HL-60 (cell line): ENCODE measurements around the gene TNFSF10.
"Not testable (repeated sequence)": the region's sequence is repeated elsewhere in the genome, so short reads cannot be mapped to it uniquely, and the experiment has no call there.

Source experiments
- DNase-seq, 2 experiments: peaks; one replicate each; pipeline ENCODE4 v3.0.0-alpha.2; 2010 to 2020; ENCODE audit warnings: low read depth in 1 of 2, low spot score in 1 of 2
- H3K27ac ChIP-seq: fragments of 250-450 bp; sonication (Bioruptor Pico); replicated peaks from 2 replicates; pipeline ENCODE4 v1.5.1; 2020; ENCODE audit warnings: mild to moderate bottlenecking, moderate library complexity
- H3K27me3 ChIP-seq: fragments of 250-450 bp; sonication (Bioruptor Pico); 2 replicates; pipeline ENCODE4 v1.5.1; 2021; ENCODE audit warnings: mild to moderate bottlenecking, moderate library complexity; ENCODE audit not compliant: insufficient read depth, poor library complexity, severe bottlenecking
- H3K4me3 ChIP-seq: replicated peaks from 2 replicates; pipeline ENCODE4 v1.5.1; 2011; ENCODE audit warnings: mild to moderate bottlenecking, control low read depth, low read length; ENCODE audit not compliant: insufficient read depth
- GABPA ChIP-seq: IDR thresholded peaks from 2 replicates; pipeline ENCODE4 v1.6.1; 2012; ENCODE audit warnings: low read depth
- POLR2AphosphoS5 ChIP-seq: IDR thresholded peaks from 2 replicates; pipeline ENCODE4 v1.6.1; 2012; ENCODE audit warnings: low read depth
- REST ChIP-seq: IDR thresholded peaks from 2 replicates; pipeline ENCODE4 v1.6.1; 2012; ENCODE audit warnings: low read depth; ENCODE audit not compliant: insufficient replicate concordance
- SPI1 ChIP-seq: IDR thresholded peaks from 2 replicates; pipeline ENCODE4 v1.6.1; 2012; ENCODE audit warnings: low read depth, mild to moderate bottlenecking, borderline replicate concordance
- TF ChIP-seq, protein P1 (sequence below): IDR thresholded peaks from one replicate; pipeline ENCODE4 v1.5.1; 2011; ENCODE audit warnings: low read length, control low read depth, inconsistent platforms; ENCODE audit not compliant: insufficient read depth

TNFSF10 gene

GRCh38 chr3:172525116-172525613 lies 1.9 kb upstream of the TNFSF10 start:
- Histone ChIP-seq H3K27me3 (no peaks in the 10 kb centered on the region), H3K4me3 (no peak overlapping the region), H3K27ac (no peak overlapping the region)
- no peak for DNase-seq
- TF ChIP-seq SPI1 (no peak), GABPA (no peak), POLR2AphosphoS5 (no peak), REST (no peak)
- TF ChIP-seq, protein P1, sequence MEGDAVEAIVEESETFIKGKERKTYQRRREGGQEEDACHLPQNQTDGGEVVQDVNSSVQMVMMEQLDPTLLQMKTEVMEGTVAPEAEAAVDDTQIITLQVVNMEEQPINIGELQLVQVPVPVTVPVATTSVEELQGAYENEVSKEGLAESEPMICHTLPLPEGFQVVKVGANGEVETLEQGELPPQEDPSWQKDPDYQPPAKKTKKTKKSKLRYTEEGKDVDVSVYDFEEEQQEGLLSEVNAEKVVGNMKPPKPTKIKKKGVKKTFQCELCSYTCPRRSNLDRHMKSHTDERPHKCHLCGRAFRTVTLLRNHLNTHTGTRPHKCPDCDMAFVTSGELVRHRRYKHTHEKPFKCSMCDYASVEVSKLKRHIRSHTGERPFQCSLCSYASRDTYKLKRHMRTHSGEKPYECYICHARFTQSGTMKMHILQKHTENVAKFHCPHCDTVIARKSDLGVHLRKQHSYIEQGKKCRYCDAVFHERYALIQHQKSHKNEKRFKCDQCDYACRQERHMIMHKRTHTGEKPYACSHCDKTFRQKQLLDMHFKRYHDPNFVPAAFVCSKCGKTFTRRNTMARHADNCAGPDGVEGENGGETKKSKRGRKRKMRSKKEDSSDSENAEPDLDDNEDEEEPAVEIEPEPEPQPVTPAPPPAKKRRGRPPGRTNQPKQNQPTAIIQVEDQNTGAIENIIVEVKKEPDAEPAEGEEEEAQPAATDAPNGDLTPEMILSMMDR: no peak

DNA sequence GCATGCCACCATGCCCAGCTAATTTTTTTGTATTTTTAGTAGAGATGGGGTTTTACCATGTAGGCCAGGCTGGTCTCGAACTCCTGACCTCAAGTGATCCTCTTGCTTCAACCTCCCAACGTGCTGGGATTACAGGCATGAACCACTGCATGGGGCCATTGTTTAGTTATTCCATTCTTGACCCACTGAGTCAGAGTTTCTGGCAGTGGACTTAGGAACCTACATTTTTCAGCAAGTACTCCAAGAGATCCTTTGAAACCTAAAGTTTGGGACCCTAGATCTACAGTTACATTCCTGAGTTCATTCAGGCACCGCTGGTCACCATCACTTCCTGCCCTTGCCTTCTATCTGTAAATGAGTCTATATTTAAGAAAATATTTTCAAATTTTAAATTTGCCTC lies 1.4 kb upstream of the TNFSF10 start:
- no peak overlapping the region for H3K4me3 ChIP-seq
- TF ChIP-seq GABPA: no peak
- H3K27ac ChIP-seq: peak overlapping the region; percentile 75; the same call in 1 of the 2 replicates
- no peaks in the 10 kb centered on the region for H3K27me3 ChIP-seq
- no peak for DNase-seq

DNA sequence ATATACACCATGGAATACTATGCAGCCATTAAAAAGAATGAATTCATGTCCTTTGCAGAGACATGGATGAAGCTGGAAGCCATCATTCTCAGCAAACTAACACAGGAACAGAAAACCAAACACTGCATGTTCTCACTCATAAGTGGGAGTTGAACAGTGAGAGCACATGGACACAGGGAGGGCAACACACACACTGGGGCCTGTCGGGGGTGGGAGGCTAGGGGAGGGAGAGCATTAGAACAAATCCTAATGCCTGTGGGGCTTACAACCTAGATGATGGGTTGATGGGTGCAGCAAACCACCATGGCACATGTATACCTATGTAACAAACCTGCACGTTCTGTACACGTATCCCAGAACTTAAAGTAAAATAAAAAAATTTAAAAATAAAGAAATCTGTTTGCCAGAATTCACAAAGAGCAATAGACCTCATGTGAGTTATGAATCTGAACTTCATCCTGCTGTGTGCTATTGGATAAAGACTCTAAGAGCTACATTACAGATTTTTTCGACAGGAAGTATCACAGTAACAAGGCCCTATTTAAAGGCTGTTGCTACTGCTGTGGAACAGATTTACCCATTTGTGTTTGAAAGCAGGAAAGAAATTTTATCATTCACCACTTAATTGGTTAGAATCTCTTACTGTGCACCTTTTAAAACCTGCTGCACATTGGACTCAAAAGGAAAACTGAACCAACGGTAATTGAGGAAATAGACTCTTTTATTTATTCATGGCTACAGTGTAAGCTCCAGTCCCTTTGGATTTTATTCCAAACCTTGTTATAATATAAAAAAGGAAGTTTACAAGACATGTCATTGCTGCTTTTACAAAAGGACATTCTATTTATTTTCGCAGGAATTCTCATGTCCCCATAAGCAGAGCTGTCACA lies 1.1 kb downstream of the TNFSF10 start:
- DNase-seq, H3K27me3 ChIP-seq: not testable (repeated sequence)
- Histone ChIP-seq H3K27ac (peak overlapping the region; percentile 75), H3K4me3 (peak overlapping the region; percentile 48)

DNA sequence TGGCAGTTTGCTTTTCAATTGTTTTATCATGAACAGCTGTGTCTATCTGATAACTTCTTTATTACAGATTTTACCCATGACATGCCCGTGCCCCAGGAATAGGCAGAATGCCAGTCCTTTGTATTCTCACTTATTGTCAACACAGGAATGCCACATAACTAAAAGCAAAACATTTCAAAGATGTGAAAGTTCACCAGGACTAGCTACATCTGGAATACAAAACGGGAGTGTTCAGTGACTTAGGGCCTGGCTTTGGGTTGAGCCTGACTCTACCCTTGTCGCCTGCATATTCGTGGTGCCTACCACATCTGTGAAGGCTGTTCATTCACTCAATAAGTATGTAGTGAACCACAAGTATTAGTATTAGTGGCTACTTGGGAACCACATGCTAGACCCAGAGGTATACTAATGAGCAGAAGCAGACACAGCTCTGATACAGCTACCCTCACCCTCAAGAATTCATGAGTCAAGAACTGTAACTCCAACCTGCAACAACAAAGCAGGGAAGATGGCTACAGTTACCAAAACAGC lies 2.9 kb downstream of the TNFSF10 start:
- no peak overlapping the region for H3K27ac ChIP-seq
- DNase-seq: no peak
- no peaks in the 10 kb centered on the region for H3K27me3 ChIP-seq
- TF ChIP-seq SPI1: no peak
- no peak for TF ChIP-seq GABPA
- no peak for TF ChIP-seq REST
- TF ChIP-seq, protein P1: no peak
- no peak for TF ChIP-seq POLR2AphosphoS5
- no peak overlapping the region for H3K4me3 ChIP-seq
